Smooth muscle cell (in vitro differentiated cells): ENCODE measurements around the gene DBP. TPM values are rescaled to one million over a fixed set of nuclear protein-coding genes. Genes with fewer than 3 reads are reported as not detected.

Experiments used
- DNase-seq: peaks from one replicate; lab custom pipeline; 2025; ENCODE audit not compliant: unreplicated experiment; lab: John Stamatoyannopoulos, UW
- H2AFZ ChIP-seq: fragments of 200-600 bp; sonication (generic); 2 replicates; pipeline ENCODE4 v1.6.0; 2016; ENCODE audit warnings: antibody characterized with exemption, low read depth, mild to moderate bottlenecking
- H3F3A ChIP-seq: fragments of 200-600 bp; sonication (generic); 2 replicates; pipeline ENCODE4 v1.6.0; 2017; ENCODE audit warnings: antibody characterized with exemption, low read depth
- H3K27ac ChIP-seq: fragments of 200-600 bp; sonication (generic); 2 replicates; pipeline ENCODE4 v1.5.1; 2016; ENCODE audit warnings: low read depth, mild to moderate bottlenecking
- H3K27me3 ChIP-seq: fragments of 200-600 bp; sonication (generic); 2 replicates; pipeline ENCODE4 v1.6.1; 2016; ENCODE audit warnings: low read depth, mild to moderate bottlenecking
- H3K36me3 ChIP-seq: fragments of 200-600 bp; sonication (generic); 2 replicates; pipeline ENCODE4 v1.5.1; 2016; ENCODE audit warnings: low read depth
- H3K4me1 ChIP-seq: fragments of 200-600 bp; sonication (generic); 2 replicates; pipeline ENCODE4 v1.5.1; 2016; ENCODE audit warnings: low read depth
- H3K4me2 ChIP-seq: fragments of 200-600 bp; sonication (generic); 2 replicates; pipeline ENCODE4 v1.6.0; 2016; ENCODE audit warnings: mild to moderate bottlenecking
- H3K4me3 ChIP-seq: fragments of 200-600 bp; sonication (generic); 2 replicates; pipeline ENCODE4 v1.5.1; 2016; ENCODE audit warnings: mild to moderate bottlenecking
- H3K79me2 ChIP-seq: fragments of 200-600 bp; sonication (generic); 2 replicates; pipeline ENCODE4 v1.6.0; 2016; ENCODE audit warnings: low read depth, mild to moderate bottlenecking
- H3K9ac ChIP-seq: fragments of 200-600 bp; sonication (generic); 2 replicates; pipeline ENCODE4 v1.6.0; 2016; ENCODE audit warnings: low read depth
- H3K9me3 ChIP-seq: fragments of 200-600 bp; sonication (generic); replicated peaks from 2 replicates; pipeline ENCODE4 v1.5.1; 2016; ENCODE audit warnings: low read depth
- H4K20me1 ChIP-seq: fragments of 200-600 bp; sonication (generic); 2 replicates; pipeline ENCODE4 v1.6.0; 2016; ENCODE audit warnings: low read depth
- WGBS: methylation state at CpG from one replicate; pipeline ENCODE4 v1.1.7; 2016; ENCODE audit warnings: low lambda C conversion rate; 5-methylcytosine and 5-hydroxymethylcytosine counted together
- polyA plus RNA-seq: library from polyadenylated mRNA; unstranded; fragments of >200 nt; fragmentation: Nextera tagmentation; extraction: Ambion mirVana; gene quantifications from 2 replicates; pipeline ENCODE4 v1.2.1, GENCODE V29; 2016
- total RNA-seq: library from RNA; depleted of rRNA; stranded (reverse); fragments of >200 nt; gene quantifications from 2 replicates; pipeline ENCODE4 v1.2.3, GENCODE V29; 2014
- TF ChIP-seq, protein P1 (sequence below): fragments of 200-600 bp; sonication (generic); IDR thresholded peaks from 2 replicates; pipeline ENCODE4 v1.5.1; 2017; ENCODE audit warnings: borderline replicate concordance, mild to moderate bottlenecking, antibody characterized with exemption; ENCODE audit not compliant: insufficient read depth, poor library complexity, severe bottlenecking

DBP gene
- total and polyA plus RNA-seq, 2 experiments from 2014 or later: 3.5 to 6.9 TPM

DNA sequence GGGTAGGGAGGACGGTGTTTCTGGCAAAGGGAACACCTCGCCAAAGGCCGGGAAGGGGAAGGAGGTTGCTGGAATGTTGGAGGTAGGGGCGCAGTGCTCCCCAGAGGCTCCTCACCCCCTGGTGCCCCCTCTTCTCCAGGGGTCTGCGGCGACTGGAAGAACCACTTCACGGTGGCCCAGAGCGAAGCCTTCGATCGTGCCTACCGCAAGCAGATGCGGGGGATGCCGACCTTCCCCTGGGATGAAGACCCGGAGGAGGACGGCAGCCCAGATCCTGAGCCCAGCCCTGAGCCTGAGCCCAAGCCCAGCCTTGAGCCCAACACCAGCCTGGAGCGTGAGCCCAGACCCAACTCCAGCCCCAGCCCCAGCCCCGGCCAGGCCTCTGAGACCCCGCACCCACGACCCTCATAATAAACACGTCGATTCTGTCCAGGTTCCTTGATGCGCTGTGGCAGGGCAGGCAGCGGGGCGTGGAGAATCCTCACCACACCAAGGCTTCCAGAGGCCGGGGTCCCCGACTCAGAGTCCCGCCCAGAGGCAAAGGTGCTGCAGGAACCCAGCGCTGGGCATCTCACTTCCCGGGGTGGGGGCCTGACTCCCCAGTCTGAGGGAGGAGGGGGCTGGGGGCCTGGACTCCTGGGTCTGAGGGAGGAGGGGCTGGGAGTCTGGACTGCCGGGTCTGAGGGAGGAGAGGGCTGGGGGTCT, 38.0 kb downstream of the DBP start:
- Histone ChIP-seq H4K20me1 (no peaks in the 10 kb centered on the region), H3K4me2 (no peak overlapping the region), H3K9ac (no peak overlapping the region), H3F3A (no peaks in the 10 kb centered on the region), H3K79me2 (no peaks in the 10 kb centered on the region), H2AFZ (no peak overlapping the region), H3K36me3 (no peaks in the 10 kb centered on the region), H3K9me3 (no peaks in the 10 kb centered on the region), H3K4me3 (no peak overlapping the region), H3K27me3 (no peaks in the 10 kb centered on the region), H3K4me1 (no peaks in the 10 kb centered on the region), H3K27ac (no peak overlapping the region)
- TF ChIP-seq, protein P1, sequence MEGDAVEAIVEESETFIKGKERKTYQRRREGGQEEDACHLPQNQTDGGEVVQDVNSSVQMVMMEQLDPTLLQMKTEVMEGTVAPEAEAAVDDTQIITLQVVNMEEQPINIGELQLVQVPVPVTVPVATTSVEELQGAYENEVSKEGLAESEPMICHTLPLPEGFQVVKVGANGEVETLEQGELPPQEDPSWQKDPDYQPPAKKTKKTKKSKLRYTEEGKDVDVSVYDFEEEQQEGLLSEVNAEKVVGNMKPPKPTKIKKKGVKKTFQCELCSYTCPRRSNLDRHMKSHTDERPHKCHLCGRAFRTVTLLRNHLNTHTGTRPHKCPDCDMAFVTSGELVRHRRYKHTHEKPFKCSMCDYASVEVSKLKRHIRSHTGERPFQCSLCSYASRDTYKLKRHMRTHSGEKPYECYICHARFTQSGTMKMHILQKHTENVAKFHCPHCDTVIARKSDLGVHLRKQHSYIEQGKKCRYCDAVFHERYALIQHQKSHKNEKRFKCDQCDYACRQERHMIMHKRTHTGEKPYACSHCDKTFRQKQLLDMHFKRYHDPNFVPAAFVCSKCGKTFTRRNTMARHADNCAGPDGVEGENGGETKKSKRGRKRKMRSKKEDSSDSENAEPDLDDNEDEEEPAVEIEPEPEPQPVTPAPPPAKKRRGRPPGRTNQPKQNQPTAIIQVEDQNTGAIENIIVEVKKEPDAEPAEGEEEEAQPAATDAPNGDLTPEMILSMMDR: no peak
- no peak for DNase-seq
- 82% methylated on average over 27 of the region's 30 CpGs for WGBS

DNA sequence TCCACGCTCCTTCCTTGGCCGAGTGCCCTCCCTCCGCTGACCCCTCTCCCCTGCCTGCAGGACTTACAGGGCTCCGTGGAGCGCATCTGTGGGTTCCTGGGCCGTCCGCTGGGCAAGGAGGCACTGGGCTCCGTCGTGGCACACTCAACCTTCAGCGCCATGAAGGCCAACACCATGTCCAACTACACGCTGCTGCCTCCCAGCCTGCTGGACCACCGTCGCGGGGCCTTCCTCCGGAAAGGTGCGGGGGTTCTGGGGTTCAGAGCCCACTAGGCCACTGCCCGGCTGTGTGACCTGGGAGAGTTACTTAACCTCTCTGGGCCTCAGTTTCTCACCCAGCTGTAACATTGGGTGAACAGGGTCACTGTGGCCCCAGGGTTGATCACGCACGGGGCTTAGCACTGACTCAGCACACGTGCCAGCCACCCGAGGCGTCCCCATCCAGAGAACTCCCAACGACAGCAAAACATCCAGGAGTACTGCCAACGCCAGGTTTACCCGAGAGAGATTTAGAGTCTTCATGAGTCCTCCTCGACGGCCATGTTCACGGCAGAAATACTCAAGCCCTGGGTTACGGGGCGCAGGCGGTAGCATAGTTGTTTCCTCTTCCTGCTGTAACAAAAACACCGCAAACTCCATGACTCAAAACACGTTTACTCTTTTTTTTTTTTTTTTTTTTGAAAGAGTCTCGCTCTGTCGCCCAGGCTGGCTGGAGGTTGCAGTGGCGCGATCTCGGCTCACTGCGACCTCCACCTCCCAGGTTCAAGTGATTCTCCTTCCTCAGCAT, 40.3 kb downstream of the DBP start:
- Histone ChIP-seq H3K27me3 (no peaks in the 10 kb centered on the region), H3K4me2 (no peak overlapping the region), H3K4me3 (no peak overlapping the region), H4K20me1 (no peaks in the 10 kb centered on the region), H3K4me1 (no peaks in the 10 kb centered on the region), H3K27ac (no peak overlapping the region), H3K79me2 (no peaks in the 10 kb centered on the region), H3K9ac (no peak overlapping the region), H2AFZ (no peak overlapping the region), H3K9me3 (no peaks in the 10 kb centered on the region), H3K36me3 (no peaks in the 10 kb centered on the region), H3F3A (no peaks in the 10 kb centered on the region)
- 91% methylated on average over 39 of the region's 39 CpGs for WGBS
- TF ChIP-seq, protein P1: no peak
- DNase-seq: no peak

DNA sequence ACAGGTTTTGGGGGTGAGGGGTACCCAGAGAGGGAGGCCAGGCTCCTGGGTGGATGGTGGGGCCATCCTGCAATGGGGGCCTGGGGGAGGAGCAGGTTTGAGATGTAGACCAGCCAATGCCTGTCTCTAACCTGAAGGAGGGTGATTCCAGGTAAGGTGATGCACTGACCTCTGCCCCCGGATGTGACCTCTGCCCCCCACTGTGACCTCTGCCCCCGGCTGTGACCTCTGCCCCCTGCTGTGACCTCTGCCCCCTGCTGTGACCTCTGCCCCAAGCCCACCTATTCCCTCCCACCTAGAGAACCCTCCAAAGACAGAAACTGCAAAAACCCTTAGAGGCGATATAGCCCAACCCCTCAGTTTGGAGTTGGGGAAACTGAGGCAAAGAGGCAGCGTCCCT, 40.9 kb downstream of the DBP start:
- H3K4me3 ChIP-seq: no peak overlapping the region
- H3K4me2 ChIP-seq: no peak overlapping the region
- H3K27ac ChIP-seq: no peak overlapping the region
- H3F3A ChIP-seq: no peaks in the 10 kb centered on the region
- H3K36me3 ChIP-seq: no peaks in the 10 kb centered on the region
- no peak overlapping the region for H2AFZ ChIP-seq
- H3K9ac ChIP-seq: no peak overlapping the region
- no peaks in the 10 kb centered on the region for H3K79me2 ChIP-seq
- no peaks in the 10 kb centered on the region for H3K9me3 ChIP-seq
- TF ChIP-seq, protein P1: no peak
- DNase-seq: no peak
- H4K20me1 ChIP-seq: no peaks in the 10 kb centered on the region
- H3K4me1 ChIP-seq: no peaks in the 10 kb centered on the region
- no peaks in the 10 kb centered on the region for H3K27me3 ChIP-seq
- 92% methylated on average over 4 of the region's 4 CpGs for WGBS
